ENCODE measurements around the gene MRGPRD.

DNA sequence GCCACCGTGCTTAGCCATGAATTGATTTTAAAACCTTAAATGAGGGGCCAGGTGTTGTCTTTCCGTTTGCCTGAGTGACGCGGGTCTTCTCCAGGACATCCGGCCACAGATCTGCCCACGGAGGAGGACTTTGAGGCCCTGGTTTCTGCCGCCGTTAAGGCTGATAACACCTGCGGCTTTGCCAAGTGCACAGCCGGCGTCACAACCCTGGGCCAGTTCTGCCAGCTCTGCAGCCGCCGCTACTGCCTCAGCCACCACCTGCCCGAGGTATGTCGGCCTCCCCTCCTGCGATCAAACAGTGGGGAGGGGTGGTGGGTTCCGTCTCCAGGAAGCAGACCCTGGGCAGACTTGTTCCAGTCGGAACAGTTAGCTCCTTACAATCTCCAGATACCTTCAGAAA is 42.7 kb downstream of the MRGPRD start:
- TF ChIP-seq, protein P1, sequence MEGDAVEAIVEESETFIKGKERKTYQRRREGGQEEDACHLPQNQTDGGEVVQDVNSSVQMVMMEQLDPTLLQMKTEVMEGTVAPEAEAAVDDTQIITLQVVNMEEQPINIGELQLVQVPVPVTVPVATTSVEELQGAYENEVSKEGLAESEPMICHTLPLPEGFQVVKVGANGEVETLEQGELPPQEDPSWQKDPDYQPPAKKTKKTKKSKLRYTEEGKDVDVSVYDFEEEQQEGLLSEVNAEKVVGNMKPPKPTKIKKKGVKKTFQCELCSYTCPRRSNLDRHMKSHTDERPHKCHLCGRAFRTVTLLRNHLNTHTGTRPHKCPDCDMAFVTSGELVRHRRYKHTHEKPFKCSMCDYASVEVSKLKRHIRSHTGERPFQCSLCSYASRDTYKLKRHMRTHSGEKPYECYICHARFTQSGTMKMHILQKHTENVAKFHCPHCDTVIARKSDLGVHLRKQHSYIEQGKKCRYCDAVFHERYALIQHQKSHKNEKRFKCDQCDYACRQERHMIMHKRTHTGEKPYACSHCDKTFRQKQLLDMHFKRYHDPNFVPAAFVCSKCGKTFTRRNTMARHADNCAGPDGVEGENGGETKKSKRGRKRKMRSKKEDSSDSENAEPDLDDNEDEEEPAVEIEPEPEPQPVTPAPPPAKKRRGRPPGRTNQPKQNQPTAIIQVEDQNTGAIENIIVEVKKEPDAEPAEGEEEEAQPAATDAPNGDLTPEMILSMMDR (IDR thresholded peaks at IDR 0.05; ENCODE audit: insufficient read depth, low read depth, low read length), result no peak
- no peak for TF ChIP-seq EZH2 (IDR thresholded peaks at IDR 0.05; ENCODE audit: insufficient read depth, low read length)
